A673 (cell line): ENCODE results near the gene IWS1. TPM values are rescaled to one million over a fixed set of nuclear protein-coding genes. Genes with fewer than 3 reads are reported as not detected.

Experiments
- Bru-seq: library from RNA; stranded (reverse); fragments of 400-500 nt; gene quantifications from one replicate; lab custom pipeline; 2021; lab: Mats Ljungman, UMichigan
- BruChase-seq, 2 experiments: library from RNA; stranded (reverse); fragments of 400-500 nt; gene quantifications; one replicate each; lab custom pipeline; 2021; lab: Mats Ljungman, UMichigan
- BruUV-seq: library from RNA; stranded (reverse); fragments of 400-500 nt; replicated peaks from 2 replicates; lab custom pipeline; 2021; lab: Mats Ljungman, UMichigan
- CTCF ChIA-PET: fragments of 300-600 bp; sonication (Branson Sonifier 250); formaldehyde crosslinking; loops from one replicate; lab custom pipeline; 2022; ENCODE audit warnings: antibody characterized with exemption; lab: Charles Lee
- POLR2A ChIA-PET: fragments of 300-600 bp; sonication (Branson Sonifier 250); formaldehyde crosslinking; loops from one replicate; lab custom pipeline; 2022; ENCODE audit warnings: antibody characterized with exemption; ENCODE audit not compliant: low non-redundant PET; lab: Charles Lee
- DNase-seq: peaks from one replicate; pipeline ENCODE4 v3.0.0-alpha.2; 2015; ENCODE audit warnings: low spot score
- H3K27ac ChIP-seq: fragments of 200-600 bp; sonication (generic); 2 replicates; pipeline ENCODE4 v1.5.1; 2016; ENCODE audit warnings: mixed run types, low read depth, mild to moderate bottlenecking, mixed read lengths, antibody characterized with exemption, low read length; ENCODE audit not compliant: poor library complexity, severe bottlenecking
- H3K27me3 ChIP-seq: fragments of 200-600 bp; sonication (generic); replicated peaks from 2 replicates; pipeline ENCODE4 v1.6.1; 2017; ENCODE audit warnings: mixed run types, low read depth, mild to moderate bottlenecking, mixed read lengths, antibody characterized with exemption, low read length; ENCODE audit not compliant: insufficient read depth, poor library complexity
- H3K36me3 ChIP-seq: fragments of 200-600 bp; sonication (generic); 2 replicates; pipeline ENCODE4 v1.6.1; 2016; ENCODE audit warnings: mixed run types, mild to moderate bottlenecking, mixed read lengths, antibody characterized with exemption, low read length; ENCODE audit not compliant: insufficient read depth, poor library complexity, severe bottlenecking
- H3K4me1 ChIP-seq: fragments of 200-600 bp; sonication (generic); 2 replicates; pipeline ENCODE4 v1.6.1; 2017; ENCODE audit warnings: mixed run types, mild to moderate bottlenecking, mixed read lengths, antibody characterized with exemption, low read length; ENCODE audit not compliant: insufficient read depth, poor library complexity, severe bottlenecking
- H3K4me3 ChIP-seq: fragments of 200-600 bp; sonication (generic); 2 replicates; pipeline ENCODE4 v1.5.1; 2016; ENCODE audit warnings: low read depth, mixed run types, mild to moderate bottlenecking, mixed read lengths, low read length; ENCODE audit not compliant: poor library complexity, severe bottlenecking
- H3K9me3 ChIP-seq: fragments of 200-600 bp; sonication (generic); 2 replicates; pipeline ENCODE4 v1.6.1; 2016; ENCODE audit warnings: mixed run types, low read depth, mild to moderate bottlenecking, mixed read lengths, antibody characterized with exemption, low read length; ENCODE audit not compliant: poor library complexity, severe bottlenecking
- EZH2 ChIP-seq: fragments of 200-600 bp; sonication (generic); IDR thresholded peaks from 2 replicates; pipeline ENCODE4 v1.6.1; 2017; ENCODE audit warnings: borderline replicate concordance, low read depth, mild to moderate bottlenecking, mixed read lengths, antibody characterized with exemption, low read length; ENCODE audit not compliant: poor library complexity, severe bottlenecking
- intact Hi-C: fragments of 100-400 bp; cut with micrococcal nuclease; formaldehyde crosslinking; loops from one replicate; pipeline ENCODE4 v1.10.0; 2022; ENCODE audit not compliant: unreplicated experiment
- long read RNA-seq: library from polyadenylated mRNA; stranded (forward); transcript quantifications from one replicate; pipeline ENCODE4 v2.0.0, GENCODE V29; 2022
- total RNA-seq: library from RNA; stranded (reverse); gene quantifications from 2 replicates; pipeline ENCODE4 v1.2.3, GENCODE V29; 2021
- TF ChIP-seq, protein P1 (sequence below): fragments of 300-800, 200-600 bp; sonication (generic); conservative IDR thresholded peaks from 2 replicates; pipeline ENCODE4 v1.5.1; 2017; ENCODE audit warnings: low read depth, mild to moderate bottlenecking, antibody characterized with exemption, low read length, moderate library complexity, mixed read lengths

The IWS1 gene
- total RNA-seq (66.0 and 67.2 TPM in 2 replicates), Bru-seq, nascent RNA (percentile 95 among the genes with signal in this experiment), BruChase-seq, experiment 1, labeled RNA remaining after a 2-hour chase (percentile 90 among the genes with signal in this experiment), BruChase-seq, experiment 2, labeled RNA remaining after a 6-hour chase (percentile 87 among the genes with signal in this experiment)
- long read RNA-seq, transcript IWS1-201 (14 exons, 2,958 nt), result major isoform, 85 of 118 reads
- long read RNA-seq, partial matches to known transcripts, result 7 of 118 reads
- long read RNA-seq, other reads (novel, unspliced or antisense), result 26 of 118 reads

DNA sequence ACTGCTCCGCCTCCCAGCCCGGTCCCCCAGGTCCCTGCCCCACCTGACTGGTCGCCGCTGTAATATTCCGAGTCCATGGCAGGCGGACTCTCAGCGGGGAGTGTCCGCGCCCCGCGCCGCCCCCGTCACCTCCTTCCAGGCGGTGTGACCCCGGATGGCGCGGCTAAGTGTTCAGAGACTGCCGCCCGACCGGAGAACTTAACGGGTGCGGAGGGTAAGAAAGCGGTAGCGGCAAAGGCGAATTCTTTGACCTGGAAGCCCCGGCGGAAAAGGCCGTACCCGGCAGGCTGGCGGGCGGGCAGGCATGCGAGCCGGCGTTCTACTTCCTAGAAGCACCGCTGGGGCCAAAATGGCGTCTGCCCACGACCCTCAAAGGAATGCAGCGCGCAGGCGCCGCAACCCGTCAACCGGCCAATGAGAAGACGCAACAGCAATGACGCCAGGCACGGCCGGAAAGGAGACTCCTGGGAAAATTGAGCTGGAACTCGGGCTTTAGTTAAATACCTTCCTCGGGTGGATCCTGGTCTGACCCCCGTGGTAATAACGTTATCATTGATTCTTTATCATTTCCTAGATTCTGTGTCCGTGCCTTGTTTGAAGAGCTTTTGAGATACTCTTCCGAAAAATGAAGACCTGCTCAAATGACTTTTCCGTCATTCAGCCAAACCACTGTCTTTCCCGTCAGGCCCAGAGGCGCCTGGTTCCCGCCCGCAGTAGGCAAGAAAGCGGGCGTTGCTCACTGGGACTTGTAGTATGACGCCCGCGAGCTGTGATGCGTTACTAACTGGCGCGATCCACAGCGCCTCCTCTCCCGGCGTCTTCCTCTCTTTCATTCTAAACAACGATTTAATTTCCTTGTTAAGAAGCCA is at the start of gene IWS1:
TSS of gene IWS1 (minus strand) at position 358 of the 869 bp plus-strand sequence. CDS start at position 77, 281 bp downstream.
- BruUV-seq, result TSS peak; percentile 96
- CTCF ChIA-PET, result interaction anchor here (0.7 kb wide), 2 partner anchors 65 to 447 kb away, joined by 3 read pairs; no protein-coding TSS in a partner anchor
- intact Hi-C loops, result no loop called here

DNA sequence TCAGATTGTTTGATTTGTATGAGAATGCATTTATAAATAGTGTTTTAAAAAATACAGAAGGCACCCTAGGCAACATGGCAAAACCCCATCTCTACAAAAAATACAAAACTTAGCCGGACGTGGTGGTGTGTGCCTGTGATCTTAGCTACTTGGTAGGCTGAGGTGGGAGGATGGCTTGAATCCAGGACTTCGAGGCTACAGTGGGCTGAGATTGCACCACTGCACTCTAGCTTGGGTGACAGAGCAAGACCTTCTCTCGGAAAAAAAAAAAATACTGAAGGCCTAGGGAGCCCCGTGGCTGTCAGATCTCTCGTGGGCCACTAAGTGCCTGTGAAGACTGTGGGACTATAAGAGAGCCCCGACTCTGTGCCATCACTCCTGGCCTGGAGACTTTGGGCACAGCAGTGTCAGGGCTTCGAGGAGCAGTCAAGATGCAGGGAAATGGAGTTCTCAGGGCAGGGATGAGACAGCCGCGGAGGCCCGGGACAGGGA is 49.7 kb upstream of the IWS1 start:
- Histone ChIP-seq H3K4me3 (no peak overlapping the region), H3K36me3 (no peaks in the 10 kb centered on the region), H3K27ac (no peak overlapping the region), H3K9me3 (no peaks in the 10 kb centered on the region), H3K4me1 (no peaks in the 10 kb centered on the region), H3K27me3 (no peaks in the 10 kb centered on the region)
- BruUV-seq, result no TSS peak
- ChIA-PET POLR2A (no interaction called here), CTCF (interaction anchor here (0.7 kb wide), 1 partner anchor 508 kb away, joined by 3 read pairs; no protein-coding TSS in a partner anchor)
- intact Hi-C loops, result no loop called here
- DNase-seq, result no peak
- TF ChIP-seq, protein P1, sequence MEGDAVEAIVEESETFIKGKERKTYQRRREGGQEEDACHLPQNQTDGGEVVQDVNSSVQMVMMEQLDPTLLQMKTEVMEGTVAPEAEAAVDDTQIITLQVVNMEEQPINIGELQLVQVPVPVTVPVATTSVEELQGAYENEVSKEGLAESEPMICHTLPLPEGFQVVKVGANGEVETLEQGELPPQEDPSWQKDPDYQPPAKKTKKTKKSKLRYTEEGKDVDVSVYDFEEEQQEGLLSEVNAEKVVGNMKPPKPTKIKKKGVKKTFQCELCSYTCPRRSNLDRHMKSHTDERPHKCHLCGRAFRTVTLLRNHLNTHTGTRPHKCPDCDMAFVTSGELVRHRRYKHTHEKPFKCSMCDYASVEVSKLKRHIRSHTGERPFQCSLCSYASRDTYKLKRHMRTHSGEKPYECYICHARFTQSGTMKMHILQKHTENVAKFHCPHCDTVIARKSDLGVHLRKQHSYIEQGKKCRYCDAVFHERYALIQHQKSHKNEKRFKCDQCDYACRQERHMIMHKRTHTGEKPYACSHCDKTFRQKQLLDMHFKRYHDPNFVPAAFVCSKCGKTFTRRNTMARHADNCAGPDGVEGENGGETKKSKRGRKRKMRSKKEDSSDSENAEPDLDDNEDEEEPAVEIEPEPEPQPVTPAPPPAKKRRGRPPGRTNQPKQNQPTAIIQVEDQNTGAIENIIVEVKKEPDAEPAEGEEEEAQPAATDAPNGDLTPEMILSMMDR, result no peak
- no peak for TF ChIP-seq EZH2

More for the DNA sequence above, at the start of gene IWS1:
- Histone ChIP-seq H3K4me1 (peaks cover 10% of the 10 kb centered on the region), H3K27me3 (no peaks in the 10 kb centered on the region), H3K36me3 (peaks cover 27% of the 10 kb centered on the region), H3K4me3 (peak within 1 kb of the TSS; percentile 82), H3K9me3 (no peaks in the 10 kb centered on the region), H3K27ac (peak within 1 kb of the TSS; percentile 98)
- POLR2A ChIA-PET, result interaction anchor here (0.9 kb wide), 1 partner anchor 18 kb away, joined by 3 read pairs; no protein-coding TSS in a partner anchor
- no peak for TF ChIP-seq EZH2
- TF ChIP-seq, protein P1, result peak; percentile 45; the same call in 1 of the 2 replicates
- DNase-seq, result peak; percentile 98

DNA sequence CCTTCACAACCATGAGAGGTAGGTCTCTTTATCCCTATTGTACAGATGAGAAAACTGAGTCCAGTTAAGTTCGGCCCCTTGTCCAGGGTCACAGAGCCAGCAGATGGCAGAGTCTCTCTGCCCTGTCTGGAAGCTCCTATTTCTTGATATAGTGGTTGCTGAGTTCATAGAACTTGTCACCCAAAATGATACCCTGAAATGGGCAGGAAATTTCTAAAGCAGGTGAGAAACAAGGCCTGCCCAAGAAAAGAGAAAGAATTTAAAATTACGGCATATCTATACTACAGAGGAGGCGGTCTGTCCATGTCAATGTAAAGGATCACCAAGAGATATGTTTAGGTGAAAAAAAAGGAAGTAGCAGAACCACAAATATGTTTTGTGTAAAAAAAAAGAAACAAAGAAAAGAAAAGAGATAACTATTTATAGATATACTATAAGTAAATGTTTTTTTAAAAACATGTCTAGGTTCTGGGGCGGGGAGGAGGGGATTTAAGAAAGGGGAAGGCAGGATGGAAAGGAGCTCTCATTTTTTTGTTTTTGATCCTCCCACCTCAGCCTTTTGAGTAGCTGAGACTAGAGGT is 49.0 kb upstream of the IWS1 start:
- Histone ChIP-seq H3K36me3 (no peaks in the 10 kb centered on the region), H3K9me3 (no peaks in the 10 kb centered on the region), H3K4me3 (no peak overlapping the region), H3K27ac (no peak overlapping the region), H3K27me3 (no peaks in the 10 kb centered on the region), H3K4me1 (no peaks in the 10 kb centered on the region)
- no peak for DNase-seq
- no TSS peak for BruUV-seq
- ChIA-PET CTCF (interaction anchor here (0.7 kb wide), 1 partner anchor 507 kb away, joined by 3 read pairs; no protein-coding TSS in a partner anchor), POLR2A (no interaction called here)
- intact Hi-C loops, result no loop called here
- no peak for TF ChIP-seq EZH2
- TF ChIP-seq, protein P1, result no peak
